Spleen (tissue), 7 donors: ENCODE data around the gene TMIGD2.

Experiments used
- CTCF ChIP-seq, 11 experiments: fragments of 200-600 bp in 7 of 11; fragments of 450-650 bp in 4 of 11; sonication (generic) in 4 of 11; IDR thresholded peaks in 8 of 11; conservative IDR thresholded peaks in 3 of 11; 1 replicate in 7 of 11; 2 replicates in 4 of 11; pipeline versions ENCODE4 v1.4.0 to v1.8.0; 2016 to 2021; ENCODE audit warnings: antibody characterized with exemption in 11 of 11, inconsistent platforms in 4 of 11, mild to moderate bottlenecking in 1 of 11
- POLR2AphosphoS5 ChIP-seq, 3 donors: sonication (generic); formaldehyde crosslinking; IDR thresholded peaks; one replicate each; pipeline ENCODE4 v1.5.1; 2017; ENCODE audit warnings: antibody characterized with exemption in 3 of 3
- donor health status: DM: no; HTN: no; CAD: no; lungs with moderate emphysema.
- donor health status: DM: no; HTN: no; CAD: no.
- donor health status: DM: no; HTN: no; CAD: no.

GRCh38 chr19:4320419-4320818 is 18.2 kb upstream of the TMIGD2 start:
- TF ChIP-seq CTCF (IDR thresholded peaks at IDR 0.05 in 8 of 11, conservative IDR thresholded peaks at IDR 0.05 in 3 of 11), result no peak
- no peak for TF ChIP-seq POLR2AphosphoS5 (IDR thresholded peaks at IDR 0.05)
